Calu3 (cell line): ENCODE measurements around the gene FTO. TPM values are rescaled to one million over a fixed set of nuclear protein-coding genes. Genes with fewer than 3 reads are reported as not detected.

Experiments used
- BruUV-seq: library from RNA; stranded (reverse); fragments of 400-500 nt; replicated peaks from 2 replicates; lab custom pipeline; 2021; lab: Mats Ljungman, UMichigan
- CTCF ChIA-PET: fragments of 300-600 bp; sonication (Branson Sonifier 250); formaldehyde crosslinking; loops from one replicate; lab custom pipeline; 2022; ENCODE audit warnings: antibody characterized with exemption; lab: Charles Lee
- DNase-seq: peaks from one replicate; pipeline ENCODE4 v3.0.0; 2022
- H3K27ac Mint-ChIP-seq: one replicate; pipeline ENCODE4 v1.8.0; 2022; ENCODE audit warnings: mixed read lengths; ENCODE audit not compliant: unreplicated experiment
- H3K27me3 Mint-ChIP-seq: one replicate; pipeline ENCODE4 v1.8.0; 2022; ENCODE audit warnings: mixed read lengths; ENCODE audit not compliant: unreplicated experiment
- H3K36me3 Mint-ChIP-seq: one replicate; pipeline ENCODE4 v1.8.0; 2022; ENCODE audit warnings: mild to moderate bottlenecking, moderate library complexity, mixed read lengths; ENCODE audit not compliant: insufficient read depth, unreplicated experiment
- H3K4me1 Mint-ChIP-seq: one replicate; pipeline ENCODE4 v1.8.0; 2022; ENCODE audit warnings: mild to moderate bottlenecking, low read depth, mixed read lengths; ENCODE audit not compliant: unreplicated experiment
- H3K4me3 Mint-ChIP-seq: one replicate; pipeline ENCODE4 v1.8.0; 2022; ENCODE audit warnings: mild to moderate bottlenecking, low read depth, moderate library complexity, mixed read lengths; ENCODE audit not compliant: unreplicated experiment
- H3K9me3 Mint-ChIP-seq: one replicate; pipeline ENCODE4 v1.8.0; 2022; ENCODE audit warnings: low read depth, mixed read lengths; ENCODE audit not compliant: unreplicated experiment
- intact Hi-C: fragments of 100-400 bp; cut with micrococcal nuclease; formaldehyde crosslinking; loops from one replicate; pipeline ENCODE4 v1.10.0; 2022; ENCODE audit not compliant: unreplicated experiment
- total RNA-seq: library from RNA; stranded (reverse); gene quantifications from 2 replicates; pipeline ENCODE4 v1.2.3, GENCODE V29; 2022
- TF ChIP-seq, protein P1 (sequence below): fragments of 200-600 bp; IDR thresholded peaks from one replicate; pipeline ENCODE4 v1.8.0; 2022; ENCODE audit warnings: antibody characterized with exemption; ENCODE audit not compliant: unreplicated experiment

Gene FTO
- total RNA-seq, 1 experiment from 2014 or later: 68.9 TPM

DNA sequence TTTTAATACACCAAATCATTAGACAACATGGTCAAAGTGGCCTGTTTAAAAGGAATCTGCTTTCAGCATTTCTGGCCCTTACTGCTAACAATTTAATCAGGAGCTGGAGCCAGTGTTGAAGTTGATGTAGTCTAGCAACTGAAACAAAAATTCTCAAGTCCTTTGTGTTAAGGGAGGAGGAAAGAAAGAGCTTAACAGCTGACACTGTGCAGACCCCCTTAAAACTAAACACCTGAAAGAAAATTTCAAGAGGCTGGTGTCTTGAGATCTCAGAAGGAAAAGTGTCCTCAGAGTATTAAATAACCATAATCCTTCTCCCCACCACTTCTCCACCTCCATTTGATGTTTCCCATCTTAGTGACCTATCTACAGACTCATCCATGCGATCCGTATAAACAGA, 232.1 kb downstream of the FTO start:
- Mint-ChIP-seq H3K27me3 (no peaks in the 10 kb centered on the region), H3K9me3 (no peaks in the 10 kb centered on the region), H3K36me3 (no peaks in the 10 kb centered on the region), H3K27ac (no peak overlapping the region), H3K4me3 (no peak overlapping the region), H3K4me1 (no peaks in the 10 kb centered on the region)
- no peak for DNase-seq
- CTCF ChIA-PET: no interaction called here
- intact Hi-C loops: no loop called here
- TF ChIP-seq, protein P1, sequence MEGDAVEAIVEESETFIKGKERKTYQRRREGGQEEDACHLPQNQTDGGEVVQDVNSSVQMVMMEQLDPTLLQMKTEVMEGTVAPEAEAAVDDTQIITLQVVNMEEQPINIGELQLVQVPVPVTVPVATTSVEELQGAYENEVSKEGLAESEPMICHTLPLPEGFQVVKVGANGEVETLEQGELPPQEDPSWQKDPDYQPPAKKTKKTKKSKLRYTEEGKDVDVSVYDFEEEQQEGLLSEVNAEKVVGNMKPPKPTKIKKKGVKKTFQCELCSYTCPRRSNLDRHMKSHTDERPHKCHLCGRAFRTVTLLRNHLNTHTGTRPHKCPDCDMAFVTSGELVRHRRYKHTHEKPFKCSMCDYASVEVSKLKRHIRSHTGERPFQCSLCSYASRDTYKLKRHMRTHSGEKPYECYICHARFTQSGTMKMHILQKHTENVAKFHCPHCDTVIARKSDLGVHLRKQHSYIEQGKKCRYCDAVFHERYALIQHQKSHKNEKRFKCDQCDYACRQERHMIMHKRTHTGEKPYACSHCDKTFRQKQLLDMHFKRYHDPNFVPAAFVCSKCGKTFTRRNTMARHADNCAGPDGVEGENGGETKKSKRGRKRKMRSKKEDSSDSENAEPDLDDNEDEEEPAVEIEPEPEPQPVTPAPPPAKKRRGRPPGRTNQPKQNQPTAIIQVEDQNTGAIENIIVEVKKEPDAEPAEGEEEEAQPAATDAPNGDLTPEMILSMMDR: no peak
- no TSS peak for BruUV-seq

DNA sequence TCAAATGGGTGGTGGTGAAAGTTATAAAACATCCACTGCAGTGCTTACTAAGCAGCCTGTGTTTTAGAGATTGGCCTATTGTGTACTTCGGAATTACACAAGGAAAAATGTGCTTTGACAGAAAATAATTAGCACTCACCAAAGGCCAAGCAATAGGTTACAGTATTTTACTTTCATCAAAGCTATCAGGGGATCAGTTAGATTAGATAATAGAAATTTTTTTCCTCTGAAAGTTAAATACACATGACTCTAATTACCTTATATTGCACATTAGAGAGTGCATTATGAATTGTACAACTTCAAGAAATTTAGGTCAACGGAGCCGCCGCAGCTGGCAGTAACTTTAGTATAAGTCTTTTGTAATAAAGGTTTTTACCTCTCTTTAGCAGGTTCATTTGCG, 232.6 kb downstream of the FTO start:
- TF ChIP-seq, protein P1: no peak
- DNase-seq: no peak
- H3K27ac Mint-ChIP-seq: no peak overlapping the region
- H3K4me1 Mint-ChIP-seq: no peaks in the 10 kb centered on the region
- intact Hi-C loops: no loop called here
- CTCF ChIA-PET: no interaction called here
- no peaks in the 10 kb centered on the region for H3K9me3 Mint-ChIP-seq
- H3K27me3 Mint-ChIP-seq: no peaks in the 10 kb centered on the region
- H3K36me3 Mint-ChIP-seq: no peaks in the 10 kb centered on the region
- BruUV-seq: no TSS peak
- no peak overlapping the region for H3K4me3 Mint-ChIP-seq

DNA sequence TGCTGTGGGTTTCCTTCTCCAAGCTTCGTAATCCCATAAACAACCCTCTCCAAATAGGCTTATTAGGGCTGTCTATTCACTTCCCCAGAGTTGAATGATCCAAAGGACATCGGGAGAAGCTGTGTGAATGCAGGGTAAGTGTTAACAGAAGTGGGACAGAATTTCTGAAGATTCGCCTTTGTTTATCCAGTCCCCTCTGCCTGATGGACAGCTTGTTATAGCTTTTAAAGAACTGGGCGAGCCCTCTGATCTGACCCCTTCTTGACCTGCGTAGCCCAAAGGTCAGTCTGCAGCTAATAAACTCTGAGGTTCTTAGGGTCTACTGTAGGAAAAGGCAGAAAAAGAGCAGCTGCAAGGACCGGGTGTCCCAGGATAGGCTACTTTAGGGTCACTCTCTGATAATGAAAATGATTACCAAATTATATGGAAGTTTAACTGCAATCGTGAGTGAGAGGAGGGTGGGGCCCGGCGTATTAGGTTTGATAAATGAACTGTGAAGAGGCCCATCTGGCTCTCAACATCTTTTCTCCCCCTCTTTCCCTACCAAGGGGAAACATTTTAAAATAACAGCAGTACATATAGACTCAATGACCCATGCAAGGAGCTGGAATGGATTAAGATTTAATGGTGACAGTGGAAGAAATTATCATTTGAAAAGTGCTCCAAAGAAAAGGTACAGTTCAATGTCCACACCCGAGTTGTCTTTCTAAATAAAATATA, 233.4 kb downstream of the FTO start:
- Mint-ChIP-seq H3K36me3 (no peaks in the 10 kb centered on the region), H3K27me3 (no peaks in the 10 kb centered on the region), H3K27ac (no peak overlapping the region), H3K9me3 (no peaks in the 10 kb centered on the region), H3K4me3 (no peak overlapping the region), H3K4me1 (no peaks in the 10 kb centered on the region)
- CTCF ChIA-PET: no interaction called here
- no TSS peak for BruUV-seq
- TF ChIP-seq, protein P1: no peak
- intact Hi-C loops: no loop called here
- no peak for DNase-seq

DNA sequence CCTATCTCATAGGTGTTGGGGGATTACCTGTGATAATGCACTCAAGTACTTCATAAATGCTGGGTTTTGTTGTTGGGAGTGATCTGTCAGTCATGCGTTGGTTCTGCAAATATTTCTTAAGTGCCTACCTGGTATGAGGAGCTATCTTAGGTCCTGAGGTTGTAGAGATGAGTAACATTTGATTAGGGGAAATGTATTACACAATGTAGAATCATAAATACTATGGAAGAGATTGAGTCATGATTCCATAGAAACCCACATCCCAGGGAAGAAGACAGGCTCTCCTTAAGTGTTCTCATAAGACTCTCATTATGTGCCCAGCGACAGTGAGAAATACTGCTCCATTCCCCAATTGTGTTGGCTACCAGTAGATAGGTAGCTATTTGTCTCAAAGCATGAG, 240.1 kb downstream of the FTO start:
- intact Hi-C loops: loop anchor here (10.0 kb wide), 1 partner anchor 871 kb away; no protein-coding TSS in a partner anchor
- TF ChIP-seq, protein P1: no peak
- no peak for DNase-seq

More for the DNA sequence above, 240.1 kb downstream of the FTO start:
- Mint-ChIP-seq H3K9me3 (no peaks in the 10 kb centered on the region), H3K27ac (no peak overlapping the region), H3K4me3 (no peak overlapping the region), H3K27me3 (no peaks in the 10 kb centered on the region), H3K4me1 (no peaks in the 10 kb centered on the region), H3K36me3 (no peaks in the 10 kb centered on the region)
- CTCF ChIA-PET: no interaction called here
- no TSS peak for BruUV-seq
